Panc1 (cell line): ENCODE measurements around the gene PARD3.

ENCODE experiments used
- POLR2AphosphoS5 ChIP-seq: IDR thresholded peaks from 2 replicates; pipeline ENCODE4 v1.6.1; 2012; ENCODE audit warnings: mild to moderate bottlenecking, low read depth, low read length, moderate library complexity
- SIN3A ChIP-seq: IDR thresholded peaks from 2 replicates; pipeline ENCODE4 v1.6.1; 2012; ENCODE audit warnings: low read depth, mild to moderate bottlenecking, low read length, moderate library complexity, borderline replicate concordance; ENCODE audit not compliant: insufficient read depth
- TCF7L2 ChIP-seq: IDR thresholded peaks from 2 replicates; pipeline ENCODE4 v1.6.1; 2011; ENCODE audit warnings: mild to moderate bottlenecking, low read depth, low read length, inconsistent platforms
- TF ChIP-seq, protein P1 (sequence below): fragments of 450-650 bp; IDR thresholded peaks from 2 replicates; pipeline ENCODE4 v1.5.1; 2017; ENCODE audit warnings: mild to moderate bottlenecking
- TF ChIP-seq, protein P2 (sequence below), 2 experiments: IDR thresholded peaks; 2 replicates each; pipeline ENCODE4 v1.6.1; 2011 to 2012; ENCODE audit warnings: low read depth in 2 of 2, control low read depth in 1 of 2, low read length in 1 of 2, mild to moderate bottlenecking in 1 of 2, moderate library complexity in 1 of 2; ENCODE audit not compliant: insufficient read depth in 1 of 2

- TF ChIP-seq SIN3A (no peak), POLR2AphosphoS5 (no peak), TCF7L2 (no peak)
- TF ChIP-seq, protein P1, sequence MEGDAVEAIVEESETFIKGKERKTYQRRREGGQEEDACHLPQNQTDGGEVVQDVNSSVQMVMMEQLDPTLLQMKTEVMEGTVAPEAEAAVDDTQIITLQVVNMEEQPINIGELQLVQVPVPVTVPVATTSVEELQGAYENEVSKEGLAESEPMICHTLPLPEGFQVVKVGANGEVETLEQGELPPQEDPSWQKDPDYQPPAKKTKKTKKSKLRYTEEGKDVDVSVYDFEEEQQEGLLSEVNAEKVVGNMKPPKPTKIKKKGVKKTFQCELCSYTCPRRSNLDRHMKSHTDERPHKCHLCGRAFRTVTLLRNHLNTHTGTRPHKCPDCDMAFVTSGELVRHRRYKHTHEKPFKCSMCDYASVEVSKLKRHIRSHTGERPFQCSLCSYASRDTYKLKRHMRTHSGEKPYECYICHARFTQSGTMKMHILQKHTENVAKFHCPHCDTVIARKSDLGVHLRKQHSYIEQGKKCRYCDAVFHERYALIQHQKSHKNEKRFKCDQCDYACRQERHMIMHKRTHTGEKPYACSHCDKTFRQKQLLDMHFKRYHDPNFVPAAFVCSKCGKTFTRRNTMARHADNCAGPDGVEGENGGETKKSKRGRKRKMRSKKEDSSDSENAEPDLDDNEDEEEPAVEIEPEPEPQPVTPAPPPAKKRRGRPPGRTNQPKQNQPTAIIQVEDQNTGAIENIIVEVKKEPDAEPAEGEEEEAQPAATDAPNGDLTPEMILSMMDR, result no peak
- TF ChIP-seq, protein P2, sequence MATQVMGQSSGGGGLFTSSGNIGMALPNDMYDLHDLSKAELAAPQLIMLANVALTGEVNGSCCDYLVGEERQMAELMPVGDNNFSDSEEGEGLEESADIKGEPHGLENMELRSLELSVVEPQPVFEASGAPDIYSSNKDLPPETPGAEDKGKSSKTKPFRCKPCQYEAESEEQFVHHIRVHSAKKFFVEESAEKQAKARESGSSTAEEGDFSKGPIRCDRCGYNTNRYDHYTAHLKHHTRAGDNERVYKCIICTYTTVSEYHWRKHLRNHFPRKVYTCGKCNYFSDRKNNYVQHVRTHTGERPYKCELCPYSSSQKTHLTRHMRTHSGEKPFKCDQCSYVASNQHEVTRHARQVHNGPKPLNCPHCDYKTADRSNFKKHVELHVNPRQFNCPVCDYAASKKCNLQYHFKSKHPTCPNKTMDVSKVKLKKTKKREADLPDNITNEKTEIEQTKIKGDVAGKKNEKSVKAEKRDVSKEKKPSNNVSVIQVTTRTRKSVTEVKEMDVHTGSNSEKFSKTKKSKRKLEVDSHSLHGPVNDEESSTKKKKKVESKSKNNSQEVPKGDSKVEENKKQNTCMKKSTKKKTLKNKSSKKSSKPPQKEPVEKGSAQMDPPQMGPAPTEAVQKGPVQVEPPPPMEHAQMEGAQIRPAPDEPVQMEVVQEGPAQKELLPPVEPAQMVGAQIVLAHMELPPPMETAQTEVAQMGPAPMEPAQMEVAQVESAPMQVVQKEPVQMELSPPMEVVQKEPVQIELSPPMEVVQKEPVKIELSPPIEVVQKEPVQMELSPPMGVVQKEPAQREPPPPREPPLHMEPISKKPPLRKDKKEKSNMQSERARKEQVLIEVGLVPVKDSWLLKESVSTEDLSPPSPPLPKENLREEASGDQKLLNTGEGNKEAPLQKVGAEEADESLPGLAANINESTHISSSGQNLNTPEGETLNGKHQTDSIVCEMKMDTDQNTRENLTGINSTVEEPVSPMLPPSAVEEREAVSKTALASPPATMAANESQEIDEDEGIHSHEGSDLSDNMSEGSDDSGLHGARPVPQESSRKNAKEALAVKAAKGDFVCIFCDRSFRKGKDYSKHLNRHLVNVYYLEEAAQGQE (IDR thresholded peaks at IDR 0.05; ENCODE audit: insufficient read depth in 1 of 2, low read depth in 2 of 2, low read length in 1 of 2), result no peak
These were observed 473.6 kb downstream of the PARD3 start for GRCh38 chr10:34341473-34341872.
